Neural progenitor cell (in vitro differentiated cells): ENCODE data around the gene PHACTR1. TPM values are rescaled to one million over a fixed set of nuclear protein-coding genes. Genes with fewer than 3 reads are reported as not detected.
A peak's percentile ranks its signal among the peaks of the same experiment; 100 is the strongest.

ENCODE experiments used
- DNase-seq: peaks from one replicate; pipeline ENCODE4 v3.0.0-alpha.2; 2016; ENCODE audit warnings: low spot score
- H2AFZ ChIP-seq: fragments of 200-600 bp; sonication (generic); replicated peaks from 2 replicates; pipeline ENCODE4 v1.6.1; 2016; ENCODE audit warnings: antibody characterized with exemption
- H3F3A ChIP-seq: fragments of 200-600 bp; sonication (generic); 2 replicates; pipeline ENCODE4 v1.6.1; 2016; ENCODE audit warnings: antibody characterized with exemption, low read depth
- H3K27ac ChIP-seq: fragments of 200-600 bp; sonication (generic); 2 replicates; pipeline ENCODE4 v1.5.1; 2016; ENCODE audit warnings: mild to moderate bottlenecking
- H3K27me3 ChIP-seq: fragments of 200-600 bp; sonication (generic); 2 replicates; pipeline ENCODE4 v1.6.1; 2016; ENCODE audit warnings: mild to moderate bottlenecking, moderate library complexity
- H3K36me3 ChIP-seq: fragments of 200-600 bp; sonication (generic); 2 replicates; pipeline ENCODE4 v1.5.1; 2016
- H3K4me1 ChIP-seq: fragments of 200-600 bp; sonication (generic); 2 replicates; pipeline ENCODE4 v1.6.1; 2016; ENCODE audit warnings: mixed run types
- H3K4me2 ChIP-seq: fragments of 200-600 bp; sonication (generic); 2 replicates; pipeline ENCODE4 v1.6.1; 2016
- H3K4me3 ChIP-seq: fragments of 200-600 bp; sonication (generic); 2 replicates; pipeline ENCODE4 v1.5.1; 2016
- H3K79me2 ChIP-seq: fragments of 200-600 bp; sonication (generic); 2 replicates; pipeline ENCODE4 v1.6.1; 2016; ENCODE audit warnings: low read depth
- H3K9ac ChIP-seq: fragments of 200-600 bp; sonication (generic); 2 replicates; pipeline ENCODE4 v1.6.1; 2016
- H3K9me3 ChIP-seq: fragments of 200-600 bp; sonication (generic); 2 replicates; pipeline ENCODE4 v1.5.1; 2016; ENCODE audit warnings: low read depth
- H4K20me1 ChIP-seq: fragments of 200-600 bp; sonication (generic); 2 replicates; pipeline ENCODE4 v1.6.1; 2016; ENCODE audit warnings: low read depth
- H3K27ac Mint-ChIP-seq: 3 replicates; pipeline ENCODE4 v1.8.0; 2021; ENCODE audit warnings: mixed read lengths
- H3K27me3 Mint-ChIP-seq: 2 replicates; pipeline ENCODE4 v1.8.0; 2022; ENCODE audit warnings: low read depth, mild to moderate bottlenecking, inconsistent platforms, moderate library complexity, mixed read lengths; ENCODE audit not compliant: insufficient read depth
- H3K36me3 Mint-ChIP-seq: 3 replicates; pipeline ENCODE4 v1.8.0; 2021; ENCODE audit warnings: mixed read lengths
- H3K4me1 Mint-ChIP-seq: 3 replicates; pipeline ENCODE4 v1.8.0; 2021; ENCODE audit warnings: mixed read lengths
- H3K4me3 Mint-ChIP-seq: 3 replicates; pipeline ENCODE4 v1.8.0; 2021; ENCODE audit warnings: mild to moderate bottlenecking, moderate library complexity, mixed read lengths
- H3K9me3 Mint-ChIP-seq: 3 replicates; pipeline ENCODE4 v1.8.0; 2020; ENCODE audit warnings: mixed read lengths
- EZH2 ChIP-seq: fragments of 200-600 bp; sonication (generic); IDR thresholded peaks from 2 replicates; pipeline ENCODE4 v1.6.1; 2017; ENCODE audit warnings: antibody characterized with exemption, mild to moderate bottlenecking, moderate library complexity
- EZH2phosphoT487 ChIP-seq: fragments of 200-600 bp; sonication (generic); IDR thresholded peaks from 2 replicates; pipeline ENCODE4 v1.6.1; 2017; ENCODE audit warnings: antibody characterized with exemption
- total RNA-seq: library from RNA; depleted of rRNA; stranded (reverse); fragments of >200 nt; gene quantifications from 2 replicates; pipeline ENCODE4 v1.2.3, GENCODE V29; 2015; ENCODE audit warnings: low replicate concordance
- TF ChIP-seq, protein P1 (sequence below): fragments of 200-600 bp; sonication (generic); IDR thresholded peaks from 2 replicates; pipeline ENCODE4 v1.5.1; 2017; ENCODE audit warnings: antibody characterized with exemption, mild to moderate bottlenecking

PHACTR1 gene
- total RNA-seq, 1 donor from 2014 or later: 2.4 TPM

DNA sequence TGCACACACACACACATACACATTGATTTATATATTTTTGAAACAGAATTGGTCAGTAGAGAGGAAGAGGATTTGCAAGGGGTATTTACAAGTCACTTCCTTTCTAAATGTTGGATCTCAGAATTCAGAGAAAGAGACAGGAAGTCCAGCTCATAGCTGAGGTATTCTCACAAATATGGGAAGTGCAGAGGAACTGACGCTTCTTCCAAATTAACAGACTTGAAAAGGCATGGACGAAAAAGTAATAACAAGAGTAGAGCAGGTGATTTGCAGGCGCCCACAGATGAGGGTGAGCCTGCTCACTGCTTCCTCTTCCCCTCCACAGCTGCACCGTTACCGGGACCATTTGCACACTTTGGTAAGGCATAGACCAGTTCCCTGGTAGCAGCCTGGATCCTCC is 246.4 kb downstream of the PHACTR1 start:
- peaks cover 8% of the 10 kb centered on the region for H3K4me1 ChIP-seq
- Mint-ChIP-seq H3K36me3 (no peaks in the 10 kb centered on the region), H3K9me3 (no peaks in the 10 kb centered on the region), H3K27ac (peak overlapping the region; percentile 11), H3K27me3 (no peaks in the 10 kb centered on the region), H3K4me3 (no peak overlapping the region), H3K4me1 (peaks cover 8% of the 10 kb centered on the region)
- H3K27me3 ChIP-seq: peaks cover 24% of the 10 kb centered on the region
- TF ChIP-seq EZH2phosphoT487: no peak
- TF ChIP-seq EZH2: no peak
- TF ChIP-seq, protein P1, sequence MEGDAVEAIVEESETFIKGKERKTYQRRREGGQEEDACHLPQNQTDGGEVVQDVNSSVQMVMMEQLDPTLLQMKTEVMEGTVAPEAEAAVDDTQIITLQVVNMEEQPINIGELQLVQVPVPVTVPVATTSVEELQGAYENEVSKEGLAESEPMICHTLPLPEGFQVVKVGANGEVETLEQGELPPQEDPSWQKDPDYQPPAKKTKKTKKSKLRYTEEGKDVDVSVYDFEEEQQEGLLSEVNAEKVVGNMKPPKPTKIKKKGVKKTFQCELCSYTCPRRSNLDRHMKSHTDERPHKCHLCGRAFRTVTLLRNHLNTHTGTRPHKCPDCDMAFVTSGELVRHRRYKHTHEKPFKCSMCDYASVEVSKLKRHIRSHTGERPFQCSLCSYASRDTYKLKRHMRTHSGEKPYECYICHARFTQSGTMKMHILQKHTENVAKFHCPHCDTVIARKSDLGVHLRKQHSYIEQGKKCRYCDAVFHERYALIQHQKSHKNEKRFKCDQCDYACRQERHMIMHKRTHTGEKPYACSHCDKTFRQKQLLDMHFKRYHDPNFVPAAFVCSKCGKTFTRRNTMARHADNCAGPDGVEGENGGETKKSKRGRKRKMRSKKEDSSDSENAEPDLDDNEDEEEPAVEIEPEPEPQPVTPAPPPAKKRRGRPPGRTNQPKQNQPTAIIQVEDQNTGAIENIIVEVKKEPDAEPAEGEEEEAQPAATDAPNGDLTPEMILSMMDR: no peak
- no peaks in the 10 kb centered on the region for H3K79me2 ChIP-seq
- H3F3A ChIP-seq: peaks cover 3% of the 10 kb centered on the region
- H3K9me3 ChIP-seq: no peaks in the 10 kb centered on the region
- H3K4me2 ChIP-seq: no peak overlapping the region
- H3K36me3 ChIP-seq: no peaks in the 10 kb centered on the region
- H3K27ac ChIP-seq: no peak overlapping the region
- H3K9ac ChIP-seq: no peak overlapping the region
- DNase-seq: no peak
- H3K4me3 ChIP-seq: no peak overlapping the region
- no peak overlapping the region for H2AFZ ChIP-seq
- H4K20me1 ChIP-seq: no peaks in the 10 kb centered on the region

DNA sequence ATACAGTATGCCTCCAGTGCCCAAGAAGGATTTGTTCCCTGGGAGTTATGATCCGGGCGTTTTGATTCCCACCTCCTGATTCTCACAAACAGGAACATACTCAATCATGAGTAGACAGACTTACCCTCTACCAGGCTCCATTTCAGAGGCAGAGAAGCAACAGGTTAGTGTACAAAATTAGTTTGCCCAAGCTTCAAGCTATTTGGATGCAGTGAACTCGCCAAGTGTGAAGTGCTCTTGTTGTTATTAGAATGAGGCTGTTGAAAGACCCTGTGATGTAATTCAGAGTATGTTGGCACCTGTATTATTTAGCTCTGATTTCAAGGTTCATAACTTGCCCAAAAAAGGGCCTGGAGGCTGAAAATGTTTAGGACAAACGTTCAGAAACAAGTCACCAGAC is 247.0 kb downstream of the PHACTR1 start:
- Histone ChIP-seq H2AFZ (no peak overlapping the region), H3K36me3 (no peaks in the 10 kb centered on the region), H3K4me1 (peaks cover 2% of the 10 kb centered on the region), H3K79me2 (no peaks in the 10 kb centered on the region), H4K20me1 (no peaks in the 10 kb centered on the region), H3K27me3 (peaks cover 18% of the 10 kb centered on the region), H3F3A (no peaks in the 10 kb centered on the region), H3K9me3 (no peaks in the 10 kb centered on the region), H3K9ac (no peak overlapping the region), H3K4me3 (no peak overlapping the region), H3K4me2 (no peak overlapping the region), H3K27ac (no peak overlapping the region)
- DNase-seq: no peak
- Mint-ChIP-seq H3K36me3 (no peaks in the 10 kb centered on the region), H3K4me3 (no peak overlapping the region), H3K27me3 (no peaks in the 10 kb centered on the region), H3K27ac (no peak overlapping the region), H3K4me1 (peaks cover 6% of the 10 kb centered on the region), H3K9me3 (no peaks in the 10 kb centered on the region)
- no peak for TF ChIP-seq EZH2phosphoT487
- TF ChIP-seq EZH2: no peak
- TF ChIP-seq, protein P1: no peak

DNA sequence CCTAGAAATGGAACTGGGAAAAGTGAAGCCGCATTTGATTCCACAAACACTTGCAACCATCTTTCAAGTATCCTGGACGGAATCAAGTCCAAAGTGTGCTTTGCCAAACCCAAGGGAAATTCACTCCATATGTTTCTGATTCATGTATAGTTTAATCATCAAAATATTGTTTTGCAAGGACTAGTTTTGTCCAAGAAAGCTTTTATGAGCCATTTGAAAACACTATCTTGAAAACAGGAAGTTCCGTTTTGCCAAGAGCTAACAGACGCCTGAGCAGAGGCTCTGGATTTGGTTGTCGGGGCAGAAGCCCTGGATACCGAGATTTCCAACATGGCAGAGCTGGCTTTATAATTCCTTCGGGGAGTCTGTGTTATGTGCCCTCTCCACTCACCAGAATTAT is 251.1 kb downstream of the PHACTR1 start:
- no peak overlapping the region for H3K9ac ChIP-seq
- no peaks in the 10 kb centered on the region for H3K27me3 Mint-ChIP-seq
- TF ChIP-seq EZH2phosphoT487 (no peak), EZH2 (no peak)
- TF ChIP-seq, protein P1: no peak
- H3K27me3 ChIP-seq: no peaks in the 10 kb centered on the region
- no peaks in the 10 kb centered on the region for H3K36me3 ChIP-seq
- no peaks in the 10 kb centered on the region for H3K4me1 ChIP-seq
- peaks cover 4% of the 10 kb centered on the region for H3K4me1 Mint-ChIP-seq
- H3K27ac ChIP-seq: no peak overlapping the region
- no peak for DNase-seq
- H3F3A ChIP-seq: no peaks in the 10 kb centered on the region
- no peak overlapping the region for H3K4me3 Mint-ChIP-seq
- H4K20me1 ChIP-seq: no peaks in the 10 kb centered on the region
- H3K36me3 Mint-ChIP-seq: no peaks in the 10 kb centered on the region
- no peak overlapping the region for H3K4me2 ChIP-seq
- no peaks in the 10 kb centered on the region for H3K9me3 ChIP-seq
- no peaks in the 10 kb centered on the region for H3K9me3 Mint-ChIP-seq
- no peaks in the 10 kb centered on the region for H3K79me2 ChIP-seq
- no peak overlapping the region for H3K4me3 ChIP-seq
- no peak overlapping the region for H2AFZ ChIP-seq
- no peak overlapping the region for H3K27ac Mint-ChIP-seq

DNA sequence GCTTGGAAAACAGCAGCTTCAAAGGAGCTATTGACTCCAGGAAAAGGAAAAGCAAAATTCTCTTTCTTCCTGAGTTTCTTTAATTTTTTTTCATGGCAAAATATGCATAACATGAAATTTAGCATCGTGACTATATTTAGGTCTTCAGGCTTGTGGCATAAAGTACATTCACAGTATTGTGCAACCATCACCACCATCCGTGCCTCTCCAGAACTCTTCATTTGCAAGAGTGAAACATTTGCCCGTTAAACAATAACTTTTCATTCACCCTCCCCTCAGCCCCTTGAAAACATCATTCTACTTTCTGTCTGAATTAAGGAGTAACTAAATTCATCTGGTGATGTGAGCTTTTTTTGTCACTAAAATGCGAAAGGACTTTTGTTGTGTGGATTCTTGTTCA is 251.7 kb downstream of the PHACTR1 start:
- no peaks in the 10 kb centered on the region for H4K20me1 ChIP-seq
- no peaks in the 10 kb centered on the region for H3K27me3 ChIP-seq
- no peaks in the 10 kb centered on the region for H3K79me2 ChIP-seq
- H3K4me1 Mint-ChIP-seq: peaks cover 4% of the 10 kb centered on the region
- H3K4me1 ChIP-seq: no peaks in the 10 kb centered on the region
- H3K27ac ChIP-seq: no peak overlapping the region
- TF ChIP-seq, protein P1: no peak
- no peak for TF ChIP-seq EZH2phosphoT487
- no peak for TF ChIP-seq EZH2
- H3K27ac Mint-ChIP-seq: no peak overlapping the region
- H3K27me3 Mint-ChIP-seq: no peaks in the 10 kb centered on the region
- no peaks in the 10 kb centered on the region for H3K9me3 ChIP-seq
- no peaks in the 10 kb centered on the region for H3K36me3 ChIP-seq
- DNase-seq: no peak
- no peaks in the 10 kb centered on the region for H3F3A ChIP-seq
- no peak overlapping the region for H3K9ac ChIP-seq
- no peaks in the 10 kb centered on the region for H3K36me3 Mint-ChIP-seq
- H3K9me3 Mint-ChIP-seq: no peaks in the 10 kb centered on the region
- H2AFZ ChIP-seq: no peak overlapping the region
- H3K4me3 Mint-ChIP-seq: no peak overlapping the region
- no peak overlapping the region for H3K4me3 ChIP-seq
- H3K4me2 ChIP-seq: no peak overlapping the region
